Left ventricle myocardium inferior (tissue), 1 donor: Measurements from ENCODE around the gene PRKCD. TPM values are rescaled to one million over a fixed set of nuclear protein-coding genes. Genes with fewer than 3 reads are reported as not detected.

Source experiments
- DNase-seq: peaks from one replicate; pipeline ENCODE4 v3.0.0-alpha.2; 2020
- H3K27ac ChIP-seq: fragments of 200-600 bp; replicated peaks from 2 replicates; pipeline ENCODE4 v1.8.0; 2021
- H3K27me3 ChIP-seq: fragments of 200-600 bp; 2 replicates; pipeline ENCODE4 v1.8.0; 2021; ENCODE audit warnings: low read depth
- H3K36me3 ChIP-seq: fragments of 200-600 bp; 2 replicates; pipeline ENCODE4 v1.8.0; 2021
- H3K4me1 ChIP-seq: fragments of 200-600 bp; 2 replicates; pipeline ENCODE4 v1.8.0; 2021
- H3K4me3 ChIP-seq: fragments of 200-600 bp; 2 replicates; pipeline ENCODE4 v1.8.0; 2021; ENCODE audit warnings: mild to moderate bottlenecking, moderate library complexity
- H3K9me3 ChIP-seq: fragments of 200-600 bp; replicated peaks from 2 replicates; pipeline ENCODE4 v1.8.0; 2021
- CTCF ChIP-seq: fragments of 200-600 bp; IDR thresholded peaks from 2 replicates; pipeline ENCODE4 v1.8.0; 2021; ENCODE audit warnings: antibody characterized with exemption, mild to moderate bottlenecking, borderline replicate concordance
- intact Hi-C: fragments of 100-400 bp; cut with micrococcal nuclease; formaldehyde crosslinking; loops from one replicate; pipeline ENCODE4 v1.11.0; 2022
- total RNA-seq: library from RNA; stranded (reverse); fragmentation: NEBNext Ultra II Directional; extraction: Animal tissue kit (Norgen Biotek cat#: 25700); gene quantifications from one replicate; pipeline ENCODE4 v1.2.1, GENCODE V29; 2021
- donor health status: DM: no; HTN: yes; CAD: no; lungs with severe emphysema.

PRKCD gene
- total RNA-seq, 1 donor from 2014 or later: 13.6 TPM

GRCh38 chr3:53159156-53160060 is 1.6 kb upstream of the PRKCD start:
- DNase-seq: no peak
- peaks cover 70% of the 10 kb centered on the region for H3K4me1 ChIP-seq
- H3K27ac ChIP-seq: peak overlapping the region; percentile 86
- peak; percentile 14 for TF ChIP-seq CTCF
- no peaks in the 10 kb centered on the region for H3K36me3 ChIP-seq
- H3K4me3 ChIP-seq: peak overlapping the region; percentile 82
- intact Hi-C loops: no loop called here
- peaks cover 18% of the 10 kb centered on the region for H3K27me3 ChIP-seq
- no peaks in the 10 kb centered on the region for H3K9me3 ChIP-seq

- peaks cover 62% of the 10 kb centered on the region for H3K4me1 ChIP-seq
- no peaks in the 10 kb centered on the region for H3K9me3 ChIP-seq
- H3K4me3 ChIP-seq: peak overlapping the region; percentile 82
- TF ChIP-seq CTCF: no peak
- no peaks in the 10 kb centered on the region for H3K36me3 ChIP-seq
- peak overlapping the region; percentile 86 for H3K27ac ChIP-seq
- no peak for DNase-seq
- intact Hi-C loops: no loop called here
- peaks cover 15% of the 10 kb centered on the region for H3K27me3 ChIP-seq
Observed at GRCh38 chr3:53160061-53160659, 849 bp upstream of the PRKCD start.

- Histone ChIP-seq H3K27me3 (peaks cover 5% of the 10 kb centered on the region), H3K4me3 (peak overlapping the region; percentile 82), H3K36me3 (no peaks in the 10 kb centered on the region), H3K27ac (peak overlapping the region; percentile 86), H3K4me1 (peaks cover 53% of the 10 kb centered on the region), H3K9me3 (no peaks in the 10 kb centered on the region)
- no peak for TF ChIP-seq CTCF
- intact Hi-C loops: no loop called here
- DNase-seq: peak; percentile 52
Observed at GRCh38 chr3:53161450-53161819, 426 bp downstream of the PRKCD start.

GRCh38 chr3:53161820-53162671 is 1.0 kb downstream of the PRKCD start:
- DNase-seq: peak; percentile 44
- Histone ChIP-seq H3K36me3 (no peaks in the 10 kb centered on the region), H3K27me3 (no peaks in the 10 kb centered on the region), H3K9me3 (no peaks in the 10 kb centered on the region), H3K4me3 (peak overlapping the region; percentile 82), H3K4me1 (peaks cover 59% of the 10 kb centered on the region), H3K27ac (peak overlapping the region; percentile 86)
- TF ChIP-seq CTCF: no peak
- intact Hi-C loops: no loop called here
